Astrocyte of the cerebellum (primary cell): Measurements from ENCODE around the gene RGS1.

Source experiments
- DNase-seq: peaks from one replicate; pipeline ENCODE4 v3.0.0-alpha.2; 2011; ENCODE audit warnings: low read depth
- H3K4me3 ChIP-seq: 2 replicates; pipeline ENCODE4 v1.5.1; 2011; ENCODE audit warnings: mild to moderate bottlenecking, low read depth, low read length, moderate library complexity
- CTCF ChIP-seq: IDR thresholded peaks from 2 replicates; pipeline ENCODE4 v1.5.1; 2012; ENCODE audit warnings: low read length, low read depth, moderate library complexity, mild to moderate bottlenecking; ENCODE audit errors: missing control alignments
- in situ Hi-C: cut with HindIII; loops from 2 replicates; pipeline ENCODE4 v1.10.0; 2017; ENCODE audit warnings: low sequenced_read_pairs

Gene RGS1

DNA sequence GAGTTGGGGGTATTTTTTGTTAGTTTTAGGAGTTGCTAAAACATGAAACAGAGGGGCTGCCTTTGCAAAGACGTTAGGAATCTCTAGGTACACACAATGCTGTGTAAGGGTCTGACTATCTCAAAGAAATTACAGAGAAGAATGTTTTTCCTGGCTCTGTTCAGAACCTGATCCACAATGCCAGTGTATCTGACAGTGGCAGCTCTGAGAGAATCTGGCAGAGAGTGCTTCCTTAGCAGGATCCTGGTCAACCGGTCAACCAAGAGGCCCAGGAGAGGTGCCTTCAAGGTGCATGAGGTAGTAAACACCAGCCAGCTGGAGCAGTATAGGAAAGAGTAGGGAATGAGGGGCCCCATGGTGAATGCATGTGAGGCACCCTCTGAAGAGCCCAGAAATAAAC lies 40.9 kb upstream of the RGS1 start:
- in situ Hi-C loops, result no loop called here
- no peak for DNase-seq
- no peak overlapping the region for H3K4me3 ChIP-seq
- TF ChIP-seq CTCF, result no peak

DNA sequence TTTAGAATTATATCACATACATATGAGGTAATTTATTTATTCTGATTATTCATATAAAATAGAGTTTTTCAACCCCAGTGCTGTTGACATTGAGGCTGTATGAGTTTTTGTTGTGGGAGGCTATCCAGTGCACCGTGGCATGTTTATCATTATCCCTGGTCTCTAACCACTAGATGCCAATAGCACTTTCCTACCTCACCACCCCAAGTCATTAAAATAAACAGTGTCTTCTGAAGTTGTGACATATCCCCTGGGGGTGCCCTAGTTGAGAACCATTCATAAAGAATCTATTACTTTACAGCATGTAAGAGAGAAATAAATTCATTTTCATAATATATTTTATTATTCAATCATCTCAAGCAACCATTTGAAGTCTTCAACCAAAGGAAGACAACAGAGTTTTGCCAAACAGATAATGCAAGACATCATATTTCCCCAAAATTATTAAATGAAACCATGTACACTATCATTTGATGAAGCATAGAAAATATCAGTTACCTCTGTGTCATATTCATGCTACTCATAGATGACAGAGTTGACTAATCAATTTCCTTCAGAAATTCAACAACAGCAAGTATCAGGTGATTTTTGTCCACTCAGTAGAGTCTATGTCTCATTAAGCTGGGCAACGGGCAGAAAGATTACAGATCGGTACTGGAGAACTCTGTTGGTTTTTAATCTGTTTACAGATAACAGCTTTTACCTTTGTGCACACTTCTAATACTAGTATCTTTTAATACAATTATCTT lies 39.5 kb upstream of the RGS1 start:
- DNase-seq, result no peak
- H3K4me3 ChIP-seq, result no peak overlapping the region
- in situ Hi-C loops, result no loop called here
- no peak for TF ChIP-seq CTCF

DNA sequence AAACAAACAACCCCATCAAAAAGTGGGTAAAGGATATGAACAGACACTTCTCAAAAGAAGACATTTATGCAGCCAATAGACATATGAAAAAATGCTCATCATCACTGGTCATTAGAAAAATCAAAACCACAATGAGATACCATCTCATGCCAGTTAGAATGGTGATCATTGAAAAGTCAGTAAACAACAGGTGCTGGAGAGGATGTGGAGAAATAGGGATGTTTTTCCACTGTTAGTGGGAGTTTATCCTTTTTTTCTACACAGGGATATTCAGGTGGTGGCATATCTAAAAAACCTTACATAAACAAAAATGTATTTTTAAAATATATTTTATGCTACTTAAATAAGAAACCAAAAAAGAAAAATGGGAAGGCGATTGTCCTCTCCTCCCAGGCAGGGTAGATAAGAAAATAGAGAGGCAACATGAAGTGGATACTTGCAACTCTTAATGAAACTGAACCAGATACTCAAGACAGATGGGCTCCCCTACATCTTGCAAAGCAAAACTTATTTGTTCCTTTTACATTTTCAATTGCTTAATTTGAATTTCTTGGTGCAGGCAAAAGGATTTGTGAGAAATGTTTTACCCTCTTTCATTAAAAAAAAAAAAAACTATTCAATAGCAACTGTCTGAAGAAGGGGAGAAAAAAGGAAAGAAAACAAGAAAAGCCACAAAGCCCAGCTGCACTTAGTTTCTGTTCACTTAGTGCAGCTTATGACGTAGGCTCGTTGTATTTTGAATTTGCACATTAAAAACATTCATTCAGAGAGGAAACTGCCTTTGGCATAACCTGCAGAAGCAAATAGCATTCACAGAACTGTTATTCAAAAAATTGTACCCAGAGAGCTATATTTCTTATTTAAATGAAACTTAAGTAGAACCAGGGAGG lies 36.9 kb upstream of the RGS1 start:
- DNase-seq, result peak; percentile 66

GRCh38 chr1:192539297-192540092 lies 36.1 kb upstream of the RGS1 start:
- H3K4me3 ChIP-seq, result no peak overlapping the region
- TF ChIP-seq CTCF, result no peak
- in situ Hi-C loops, result no loop called here
- peak; percentile 99 for DNase-seq

More for the DNA sequence above, 36.9 kb upstream of the RGS1 start:
- H3K4me3 ChIP-seq, result no peak overlapping the region
- TF ChIP-seq CTCF, result no peak
- in situ Hi-C loops, result no loop called here

DNA sequence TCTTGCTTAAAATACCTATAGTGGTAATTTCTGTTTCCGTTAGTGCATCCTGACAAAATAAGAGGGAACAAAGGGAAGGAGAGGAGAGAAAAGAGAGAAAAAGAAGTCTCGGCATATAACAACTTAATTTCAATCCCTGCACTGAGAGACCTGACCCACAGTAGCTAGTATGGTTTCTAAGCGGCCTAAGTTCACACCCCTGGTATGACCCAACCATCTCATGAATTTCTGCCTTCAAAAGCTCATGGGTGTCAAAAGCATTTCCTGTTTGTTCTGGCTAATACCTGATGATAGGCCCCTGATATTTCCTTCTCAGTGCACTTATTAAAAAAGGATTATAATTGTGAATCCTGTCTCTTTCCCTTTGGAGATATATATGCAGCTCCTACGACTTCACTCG lies 32.1 kb upstream of the RGS1 start:
- in situ Hi-C loops, result no loop called here
- DNase-seq, result no peak
- no peak for TF ChIP-seq CTCF
- no peak overlapping the region for H3K4me3 ChIP-seq

- no peak for TF ChIP-seq CTCF
- in situ Hi-C loops, result no loop called here
- no peak for DNase-seq
- no peak overlapping the region for H3K4me3 ChIP-seq
Measured at GRCh38 chr1:192545896-192546521, 29.6 kb upstream of the RGS1 start.
